ENCODE results near the gene OSER1. TPM values are rescaled to one million over a fixed set of nuclear protein-coding genes. Genes with fewer than 3 reads are reported as not detected.

Gene OSER1
- total and polyA plus RNA-seq, 2 of the 8 experiments (the other 6 are each of a cell fraction or from before 2014, with no cell fraction given), result 24.5 to 31.8 TPM

DNA sequence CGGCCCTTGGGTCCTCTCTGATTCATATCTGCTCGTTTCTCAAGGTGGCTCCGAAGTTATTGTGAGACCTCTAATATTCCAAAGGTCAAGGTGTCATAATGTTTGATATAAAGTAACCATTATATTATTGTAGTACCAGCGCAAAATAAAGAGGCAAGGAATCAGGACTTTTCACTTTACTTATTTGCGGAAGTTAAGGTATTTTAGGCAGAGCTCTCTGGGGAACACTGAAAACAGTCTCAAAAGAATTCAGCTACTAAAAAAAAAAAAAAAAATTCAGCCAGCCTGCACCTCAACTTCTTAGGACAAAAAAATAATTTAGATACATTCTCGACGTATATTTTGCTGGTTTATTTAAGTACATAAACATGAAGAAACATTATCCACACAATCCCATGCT is 2.4 kb downstream of the OSER1 start:
- Histone ChIP-seq H2BK20ac (ENCODE audit: low read length) (no peak overlapping the region), H4K91ac (replicated peaks; ENCODE audit: insufficient read length, low read length) (no peak overlapping the region), H3K9ac (replicated peaks in 1 of 4; ENCODE audit: extremely low read depth in 1 of 4, low read depth in 3 of 4, low read length in 3 of 4) (no peak overlapping the region), H4K8ac (ENCODE audit: extremely low read depth, insufficient read depth, low read length) (no peak overlapping the region), H3K23me2 (ENCODE audit: low read depth, low read length) (peaks cover 8% of the 10 kb centered on the region), H4K5ac (ENCODE audit: insufficient read length, low read depth, low read length) (no peak overlapping the region), H3K27me3 (replicated peaks in 1 of 4; ENCODE audit: control insufficient read depth in 3 of 4, extremely low read depth in 1 of 4, insufficient read depth in 3 of 4, low read length in 3 of 4) (no peaks in the 10 kb centered on the region), H2AFZ (ENCODE audit: low read length) (no peak overlapping the region), H3K79me2 (ENCODE audit: control insufficient read depth in 1 of 2, insufficient read depth in 2 of 2, low read length in 2 of 2) (peaks cover 11 to 68% of the 10 kb centered on the region in 2 experiments), H2BK120ac (replicated peaks; ENCODE audit: low read depth, low read length) (no peak overlapping the region), H3K14ac (ENCODE audit: insufficient read length) (no peak overlapping the region), H3K4me3 (ENCODE audit: extremely low read depth in 1 of 4, insufficient read depth in 2 of 4, low read depth in 3 of 4, low read length in 4 of 4) (peak overlapping the region in 1 of 4 experiments; percentile 98; a peak in 2 of 8 replicates), H2AK5ac (ENCODE audit: low read depth, low read length) (no peak overlapping the region), H3K23ac (ENCODE audit: insufficient read length) (no peak overlapping the region), H3K18ac (ENCODE audit: extremely low read depth, low read length) (no peak overlapping the region), H3K56ac (replicated peaks; ENCODE audit: insufficient read length, low read depth, low read length) (no peak overlapping the region), H3K36me3 (ENCODE audit: control insufficient read depth in 2 of 4, insufficient read depth in 4 of 4, low read length in 3 of 4) (peaks cover 4 to 24% (median 13%) of the 10 kb centered on the region in 4 experiments; a peak in 5 of 8 replicates), H2BK5ac (ENCODE audit: low read depth, low read length) (no peak overlapping the region), H3K27ac (ENCODE audit: low read depth, low read length) (no peak overlapping the region), H3K79me1 (ENCODE audit: low read depth, low read length) (peaks cover 5% of the 10 kb centered on the region), H3K9me3 (ENCODE audit: insufficient read depth in 2 of 2, low read depth in 1 of 2, low read length in 1 of 2) (no peaks in the 10 kb centered on the region), H2BK12ac (ENCODE audit: low read depth, low read length) (no peak overlapping the region), H2BK15ac (ENCODE audit: low read length) (no peak overlapping the region), H4K20me1 (replicated peaks in 1 of 2; ENCODE audit: control insufficient read depth in 1 of 2, insufficient read depth in 2 of 2, low read length in 2 of 2) (peaks cover 3 to 6% of the 10 kb centered on the region in 2 experiments), H3K4me2 (ENCODE audit: insufficient read depth in 1 of 2, low read depth in 2 of 2, low read length in 2 of 2) (peak overlapping the region in 1 of 2 experiments; percentile 95; a peak in 1 of 4 replicates), H3K4ac (replicated peaks; ENCODE audit: insufficient read length, low read depth, low read length) (no peak overlapping the region), H3K4me1 (replicated peaks in 1 of 4; ENCODE audit: control insufficient read depth in 3 of 4, insufficient read depth in 4 of 4, low read length in 3 of 4) (peaks cover 1 to 6% (median 4%) of the 10 kb centered on the region in 4 experiments)
- no peak for FAIRE-seq
- TF ChIP-seq NRF1 (IDR thresholded peaks at IDR 0.05; ENCODE audit: low read depth, low read length), result no peak
- 88% methylated on average over 7 of the region's 7 CpGs; no CpG with 5 or more reads in 1 of the 2 experiments for WGBS, 2 experiments (ENCODE audit: extremely low coverage in 1 of 2, insufficient coverage in 1 of 2, insufficient read length in 1 of 2, insufficient replicate concordance in 2 of 2, low coverage in 1 of 2, low lambda C conversion rate in 2 of 2, missing lambda C conversion rate in 1 of 2)
- POLR2A ChIA-PET (ENCODE audit: partially characterized antibody), result interaction anchor here (0.6 to 1.5 kb wide), 7 partner anchors 9 to 753 kb away, joined by 3 to 4 read pairs (median 3); no protein-coding TSS in a partner anchor
- DNase-seq (ENCODE audit: low read depth in 1 of 2, low spot score in 2 of 2), result no peak
- CTCF ChIA-PET (ENCODE audit: partially characterized antibody), result interaction anchor here (1.6 kb wide), 1 partner anchor 92 kb away, joined by 7 read pairs; no protein-coding TSS in a partner anchor
